ENCODE measurements around the gene SLC18A2.

The SLC18A2 gene

DNA sequence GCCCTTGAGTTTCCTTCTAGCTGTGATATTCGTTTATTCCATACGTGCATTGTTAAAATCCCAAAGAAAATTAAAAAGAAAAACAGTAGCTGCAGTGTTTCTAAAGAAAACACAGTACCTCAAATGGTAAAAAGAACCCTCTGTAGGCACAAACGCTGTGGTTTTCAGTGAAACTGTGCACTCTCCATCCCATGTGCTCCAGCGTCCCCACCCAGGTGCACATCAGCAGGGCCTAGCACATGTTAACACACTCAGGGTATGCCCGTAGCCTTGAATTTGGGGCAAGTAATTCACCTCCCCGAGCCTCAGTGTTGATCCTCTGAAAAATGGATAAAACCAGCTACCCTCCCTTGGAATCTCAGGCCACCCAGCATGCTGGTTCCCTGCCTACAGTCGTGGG lies 9.5 kb downstream of the SLC18A2 start:
- H3K27me3 ChIP-seq (ENCODE audit: control insufficient read depth in 2 of 2, insufficient read depth in 2 of 2, low read length in 2 of 2) = no peaks in the 10 kb centered on the region
- no peaks in the 10 kb centered on the region for H3K36me3 ChIP-seq (ENCODE audit: control insufficient read depth in 2 of 2, insufficient read depth in 2 of 2, low read length in 2 of 2)
- H3K27ac ChIP-seq (ENCODE audit: low read depth in 2 of 2, low read length in 2 of 2) = no peak overlapping the region
- H3K4me1 ChIP-seq (ENCODE audit: control insufficient read depth in 2 of 2, insufficient read depth in 2 of 2, low read length in 2 of 2) = no peaks in the 10 kb centered on the region
- no peak overlapping the region for H3K9ac ChIP-seq (ENCODE audit: low read depth in 1 of 2, low read length in 2 of 2)
- no peaks in the 10 kb centered on the region for H3K9me3 ChIP-seq (ENCODE audit: control insufficient read depth in 2 of 2, low read length in 2 of 2)
- H3K4me3 ChIP-seq (ENCODE audit: low read length in 2 of 2) = no peak overlapping the region

DNA sequence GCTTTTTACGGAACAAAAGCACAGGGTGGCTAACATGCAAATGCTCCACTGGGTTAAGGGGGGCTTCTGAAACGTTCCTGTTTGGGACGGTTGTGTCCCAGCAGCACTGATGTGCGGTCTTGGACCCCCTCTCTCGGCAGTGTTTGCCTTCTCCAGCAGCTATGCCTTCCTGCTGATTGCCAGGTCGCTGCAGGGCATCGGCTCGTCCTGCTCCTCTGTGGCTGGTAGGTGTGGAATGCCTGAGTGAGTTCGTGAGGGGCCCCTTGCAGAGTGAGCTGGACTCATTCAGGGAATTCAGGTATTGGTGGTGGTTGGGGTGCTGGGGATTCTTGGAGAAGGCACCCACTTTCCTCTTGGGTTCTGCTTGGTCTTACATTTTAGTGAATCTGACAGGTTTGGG lies 13.0 kb downstream of the SLC18A2 start:
- no peaks in the 10 kb centered on the region for H3K4me1 ChIP-seq (ENCODE audit: control insufficient read depth in 2 of 2, insufficient read depth in 2 of 2, low read length in 2 of 2)
- no peaks in the 10 kb centered on the region for H3K27me3 ChIP-seq (ENCODE audit: control insufficient read depth in 2 of 2, insufficient read depth in 2 of 2, low read length in 2 of 2)
- no peaks in the 10 kb centered on the region for H3K36me3 ChIP-seq (ENCODE audit: control insufficient read depth in 2 of 2, insufficient read depth in 2 of 2, low read length in 2 of 2)
- no peak overlapping the region for H3K27ac ChIP-seq (ENCODE audit: low read depth in 2 of 2, low read length in 2 of 2)
- no peak overlapping the region for H3K9ac ChIP-seq (ENCODE audit: low read depth in 1 of 2, low read length in 2 of 2)
- no peak overlapping the region for H3K4me3 ChIP-seq (ENCODE audit: low read length in 2 of 2)
- no peaks in the 10 kb centered on the region for H3K9me3 ChIP-seq (ENCODE audit: control insufficient read depth in 2 of 2, low read length in 2 of 2)

DNA sequence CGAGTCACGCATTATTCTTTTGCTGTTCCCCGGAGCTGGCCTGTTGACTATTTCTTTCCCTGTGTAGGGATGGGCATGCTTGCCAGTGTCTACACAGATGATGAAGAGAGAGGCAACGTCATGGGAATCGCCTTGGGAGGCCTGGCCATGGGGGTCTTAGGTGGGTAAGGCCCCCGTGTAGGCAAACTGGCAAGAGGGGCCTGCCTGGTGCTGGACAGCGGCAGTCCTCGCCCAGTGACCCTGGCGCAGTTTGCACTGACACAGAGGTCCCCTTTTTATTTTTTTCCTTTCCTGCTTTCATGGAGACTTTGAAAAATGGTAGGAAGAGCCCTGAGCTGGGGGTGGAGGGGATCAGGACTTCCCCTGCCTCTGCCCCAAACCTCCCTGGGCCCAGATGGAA lies 13.4 kb downstream of the SLC18A2 start:
- H3K9me3 ChIP-seq (ENCODE audit: control insufficient read depth in 2 of 2, low read length in 2 of 2) = no peaks in the 10 kb centered on the region
- H3K36me3 ChIP-seq (ENCODE audit: control insufficient read depth in 2 of 2, insufficient read depth in 2 of 2, low read length in 2 of 2) = no peaks in the 10 kb centered on the region
- H3K27ac ChIP-seq (ENCODE audit: low read depth in 2 of 2, low read length in 2 of 2) = no peak overlapping the region
- H3K9ac ChIP-seq (ENCODE audit: low read depth in 1 of 2, low read length in 2 of 2) = no peak overlapping the region
- peaks cover 0 to 3% of the 10 kb centered on the region in 2 donors for H3K27me3 ChIP-seq (ENCODE audit: control insufficient read depth in 2 of 2, insufficient read depth in 2 of 2, low read length in 2 of 2)
- no peaks in the 10 kb centered on the region for H3K4me1 ChIP-seq (ENCODE audit: control insufficient read depth in 2 of 2, insufficient read depth in 2 of 2, low read length in 2 of 2)
- H3K4me3 ChIP-seq (ENCODE audit: low read length in 2 of 2) = no peak overlapping the region

DNA sequence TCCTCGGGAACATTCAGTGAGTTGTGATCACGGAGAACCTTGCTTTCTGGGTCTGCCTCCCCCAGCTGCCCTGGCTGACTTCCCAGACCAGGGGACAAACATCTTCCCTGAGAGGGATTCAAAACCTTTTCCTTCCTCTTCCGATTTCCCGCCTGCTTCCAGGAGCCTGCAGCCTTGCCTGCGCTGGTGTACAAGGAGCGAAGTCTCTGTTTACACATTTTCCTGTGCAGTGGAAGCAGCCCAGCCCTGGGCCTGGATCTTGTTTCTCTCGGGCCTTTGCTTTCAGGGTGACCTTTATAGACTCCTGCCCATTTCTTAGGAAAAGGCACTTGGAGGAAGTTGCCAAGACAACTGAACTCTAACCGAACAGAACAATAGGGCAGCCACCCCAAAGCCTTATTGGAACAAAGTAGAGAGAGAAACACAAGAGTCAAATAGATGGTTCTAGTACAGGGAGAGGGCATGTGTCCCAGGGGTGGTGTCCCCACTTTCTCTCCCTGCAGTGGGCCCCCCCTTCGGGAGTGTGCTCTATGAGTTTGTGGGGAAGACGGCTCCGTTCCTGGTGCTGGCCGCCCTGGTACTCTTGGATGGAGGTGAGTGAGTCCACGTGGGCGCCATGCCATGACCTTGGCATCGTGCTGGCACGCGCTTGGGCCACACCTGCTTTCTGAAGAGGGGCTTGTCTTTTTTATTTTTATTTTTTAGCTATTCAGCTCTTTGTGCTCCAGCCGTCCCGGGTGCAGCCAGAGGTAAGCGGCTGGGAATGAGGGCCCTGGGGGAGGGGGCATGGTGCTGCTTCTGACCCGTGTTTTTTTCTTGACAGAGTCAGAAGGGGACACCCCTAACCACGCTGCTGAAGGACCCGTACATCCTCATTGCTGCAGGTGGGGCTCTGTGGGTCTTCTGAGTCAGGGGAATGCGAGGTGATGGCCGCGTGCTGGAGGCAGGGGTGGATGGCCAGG lies 14.1 kb downstream of the SLC18A2 start:
- no peaks in the 10 kb centered on the region for H3K4me1 ChIP-seq (ENCODE audit: control insufficient read depth in 2 of 2, insufficient read depth in 2 of 2, low read length in 2 of 2)
- H3K9ac ChIP-seq (ENCODE audit: low read depth in 1 of 2, low read length in 2 of 2) = no peak overlapping the region
- H3K36me3 ChIP-seq (ENCODE audit: control insufficient read depth in 2 of 2, insufficient read depth in 2 of 2, low read length in 2 of 2) = no peaks in the 10 kb centered on the region
- no peak overlapping the region for H3K27ac ChIP-seq (ENCODE audit: low read depth in 2 of 2, low read length in 2 of 2)
- peaks cover 0 to 6% of the 10 kb centered on the region in 2 donors for H3K27me3 ChIP-seq (ENCODE audit: control insufficient read depth in 2 of 2, insufficient read depth in 2 of 2, low read length in 2 of 2)
- H3K4me3 ChIP-seq (ENCODE audit: low read length in 2 of 2) = no peak overlapping the region
- H3K9me3 ChIP-seq (ENCODE audit: control insufficient read depth in 2 of 2, low read length in 2 of 2) = no peaks in the 10 kb centered on the region

DNA sequence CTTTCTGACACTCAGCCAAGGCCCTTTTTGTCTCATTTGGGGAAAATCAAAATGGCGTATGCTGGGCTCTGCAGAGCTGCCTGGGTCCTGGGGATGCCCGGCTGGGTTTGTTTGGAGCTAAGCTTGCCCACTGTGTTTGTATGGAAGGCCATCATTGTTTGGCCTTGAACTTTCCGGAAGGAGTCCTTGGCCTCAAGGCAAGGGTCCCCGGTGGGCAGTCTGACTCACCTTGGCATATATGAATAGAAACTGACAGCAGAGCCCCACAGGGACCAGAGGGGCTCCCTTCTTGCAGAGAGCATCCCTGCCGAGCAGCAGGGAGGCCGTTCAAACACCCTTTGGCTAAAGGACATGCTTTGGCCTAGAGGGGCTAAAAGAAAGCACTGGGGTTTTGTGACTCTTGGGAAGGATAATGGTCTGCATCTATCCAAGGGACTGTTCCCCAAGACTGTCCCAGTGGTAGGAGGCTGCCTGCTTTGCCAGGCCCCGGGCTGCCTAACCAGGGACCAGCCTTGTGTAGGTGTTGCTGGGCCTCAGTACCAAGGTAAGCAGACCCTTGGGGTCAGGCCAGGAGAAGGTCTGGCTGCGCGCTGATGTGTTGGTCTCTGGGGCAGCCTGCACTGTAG lies 15.0 kb downstream of the SLC18A2 start:
- Histone ChIP-seq H3K36me3 (ENCODE audit: control insufficient read depth in 2 of 2, insufficient read depth in 2 of 2, low read length in 2 of 2) (no peaks in the 10 kb centered on the region), H3K9ac (ENCODE audit: low read depth in 1 of 2, low read length in 2 of 2) (no peak overlapping the region), H3K9me3 (ENCODE audit: control insufficient read depth in 2 of 2, low read length in 2 of 2) (no peaks in the 10 kb centered on the region), H3K27ac (ENCODE audit: low read depth in 2 of 2, low read length in 2 of 2) (no peak overlapping the region), H3K4me3 (ENCODE audit: low read length in 2 of 2) (no peak overlapping the region), H3K27me3 (ENCODE audit: control insufficient read depth in 2 of 2, insufficient read depth in 2 of 2, low read length in 2 of 2) (peaks cover 5 to 12% of the 10 kb centered on the region in 2 donors), H3K4me1 (ENCODE audit: control insufficient read depth in 2 of 2, insufficient read depth in 2 of 2, low read length in 2 of 2) (no peaks in the 10 kb centered on the region)

DNA sequence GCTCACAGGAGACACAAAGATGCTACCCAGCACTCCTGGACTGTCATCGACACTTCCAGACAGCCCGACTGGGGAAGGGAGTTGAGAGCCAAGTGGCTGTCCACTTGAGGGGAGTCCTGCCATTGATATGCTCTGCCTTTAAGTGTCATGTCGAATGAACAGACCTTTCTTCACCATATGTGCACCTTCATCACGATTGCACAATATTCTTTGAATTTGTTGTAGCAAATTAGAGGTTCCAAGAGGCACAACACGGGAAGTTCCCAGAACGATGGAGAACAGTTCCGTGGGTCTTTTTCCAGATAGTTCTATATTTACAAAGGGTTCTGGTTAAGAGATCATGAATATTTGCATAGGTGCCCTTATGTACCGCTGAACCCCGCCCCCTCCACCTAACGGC lies 16.0 kb downstream of the SLC18A2 start:
- H3K27ac ChIP-seq (ENCODE audit: low read depth in 2 of 2, low read length in 2 of 2) = no peak overlapping the region
- H3K4me3 ChIP-seq (ENCODE audit: low read length in 2 of 2) = no peak overlapping the region
- no peak overlapping the region for H3K9ac ChIP-seq (ENCODE audit: low read depth in 1 of 2, low read length in 2 of 2)
- no peaks in the 10 kb centered on the region for H3K36me3 ChIP-seq (ENCODE audit: control insufficient read depth in 2 of 2, insufficient read depth in 2 of 2, low read length in 2 of 2)
- H3K4me1 ChIP-seq (ENCODE audit: control insufficient read depth in 2 of 2, insufficient read depth in 2 of 2, low read length in 2 of 2) = no peaks in the 10 kb centered on the region
- peaks cover 5 to 12% of the 10 kb centered on the region in 2 donors for H3K27me3 ChIP-seq (ENCODE audit: control insufficient read depth in 2 of 2, insufficient read depth in 2 of 2, low read length in 2 of 2)
- no peaks in the 10 kb centered on the region for H3K9me3 ChIP-seq (ENCODE audit: control insufficient read depth in 2 of 2, low read length in 2 of 2)

DNA sequence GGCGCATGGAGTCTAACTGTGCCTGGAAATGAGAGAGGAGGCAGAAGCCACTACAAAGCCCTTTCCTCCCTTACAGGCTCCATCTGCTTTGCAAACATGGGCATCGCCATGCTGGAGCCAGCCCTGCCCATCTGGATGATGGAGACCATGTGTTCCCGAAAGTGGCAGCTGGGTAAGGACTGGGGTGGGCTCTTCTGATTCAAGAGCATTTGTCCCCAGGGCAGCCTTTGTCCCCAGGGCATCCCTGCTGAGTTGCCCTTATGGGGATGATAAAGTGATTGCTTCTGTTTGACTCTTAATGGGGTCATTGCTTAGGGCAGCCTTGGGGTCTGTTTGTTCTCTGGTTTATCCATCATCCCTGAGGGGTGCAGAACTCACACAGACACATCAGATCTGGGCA lies 16.8 kb downstream of the SLC18A2 start:
- Histone ChIP-seq H3K27ac (ENCODE audit: low read depth in 2 of 2, low read length in 2 of 2) (no peak overlapping the region), H3K9ac (ENCODE audit: low read depth in 1 of 2, low read length in 2 of 2) (no peak overlapping the region), H3K27me3 (ENCODE audit: control insufficient read depth in 2 of 2, insufficient read depth in 2 of 2, low read length in 2 of 2) (peaks cover 5 to 12% of the 10 kb centered on the region in 2 donors)

DNA sequence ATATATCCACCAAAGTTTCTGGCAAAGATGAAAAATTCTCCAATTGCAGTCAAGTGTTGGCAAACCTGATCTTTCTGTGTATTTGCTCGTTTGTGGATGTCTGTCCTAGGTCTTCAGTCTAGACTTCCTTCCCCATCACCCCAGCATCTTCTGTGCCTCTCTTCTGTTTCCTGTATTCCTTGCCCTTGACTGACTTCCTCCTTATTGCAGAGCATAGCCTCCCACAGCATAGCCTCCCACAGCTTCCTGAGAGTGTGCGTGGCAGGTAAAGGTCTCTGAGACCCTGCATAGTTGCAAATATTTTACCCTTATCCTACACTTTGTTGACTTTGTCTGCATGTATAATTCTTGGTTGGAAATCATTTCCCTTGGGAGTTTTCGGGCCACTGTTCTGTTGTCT lies 18.4 kb downstream of the SLC18A2 start:
- H3K9me3 ChIP-seq (ENCODE audit: control insufficient read depth in 2 of 2, low read length in 2 of 2) = no peaks in the 10 kb centered on the region
- H3K36me3 ChIP-seq (ENCODE audit: control insufficient read depth in 2 of 2, insufficient read depth in 2 of 2, low read length in 2 of 2) = no peaks in the 10 kb centered on the region
- H3K9ac ChIP-seq (ENCODE audit: low read depth in 1 of 2, low read length in 2 of 2) = no peak overlapping the region
- no peak overlapping the region for H3K4me3 ChIP-seq (ENCODE audit: low read length in 2 of 2)
- no peak overlapping the region for H3K27ac ChIP-seq (ENCODE audit: low read depth in 2 of 2, low read length in 2 of 2)
- H3K27me3 ChIP-seq (ENCODE audit: control insufficient read depth in 2 of 2, insufficient read depth in 2 of 2, low read length in 2 of 2) = peaks cover 5 to 12% of the 10 kb centered on the region in 2 donors
- no peaks in the 10 kb centered on the region for H3K4me1 ChIP-seq (ENCODE audit: control insufficient read depth in 2 of 2, insufficient read depth in 2 of 2, low read length in 2 of 2)

More for the DNA sequence above, 16.8 kb downstream of the SLC18A2 start:
- Histone ChIP-seq H3K4me3 (ENCODE audit: low read length in 2 of 2) (no peak overlapping the region), H3K9me3 (ENCODE audit: control insufficient read depth in 2 of 2, low read length in 2 of 2) (no peaks in the 10 kb centered on the region), H3K36me3 (ENCODE audit: control insufficient read depth in 2 of 2, insufficient read depth in 2 of 2, low read length in 2 of 2) (no peaks in the 10 kb centered on the region), H3K4me1 (ENCODE audit: control insufficient read depth in 2 of 2, insufficient read depth in 2 of 2, low read length in 2 of 2) (no peaks in the 10 kb centered on the region)

DNA sequence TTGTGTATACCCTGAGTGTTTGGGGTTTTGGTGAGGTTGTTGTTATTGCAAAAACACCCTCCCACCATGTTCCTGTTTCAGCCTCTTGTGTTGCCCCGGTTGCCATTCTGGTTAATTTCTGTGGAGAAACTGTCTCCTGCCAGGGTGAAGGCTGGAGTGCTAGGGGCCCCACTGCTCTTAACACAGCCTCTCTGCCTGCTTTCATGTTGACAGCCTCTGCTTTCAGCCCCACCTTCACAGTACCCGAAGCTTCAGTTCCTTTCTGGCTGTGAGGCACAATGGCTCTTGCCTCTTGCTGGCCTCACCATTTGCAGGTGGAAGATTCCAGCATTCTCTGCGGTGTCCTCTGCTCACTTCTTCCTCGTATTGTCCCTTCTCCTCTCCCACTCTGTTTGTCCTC lies 19.2 kb downstream of the SLC18A2 start:
- no peaks in the 10 kb centered on the region for H3K4me1 ChIP-seq (ENCODE audit: control insufficient read depth in 2 of 2, insufficient read depth in 2 of 2, low read length in 2 of 2)
- no peak overlapping the region for H3K4me3 ChIP-seq (ENCODE audit: low read length in 2 of 2)
- H3K27ac ChIP-seq (ENCODE audit: low read depth in 2 of 2, low read length in 2 of 2) = no peak overlapping the region
- H3K9me3 ChIP-seq (ENCODE audit: control insufficient read depth in 2 of 2, low read length in 2 of 2) = no peaks in the 10 kb centered on the region
- peaks cover 5 to 12% of the 10 kb centered on the region in 2 donors for H3K27me3 ChIP-seq (ENCODE audit: control insufficient read depth in 2 of 2, insufficient read depth in 2 of 2, low read length in 2 of 2)
- no peaks in the 10 kb centered on the region for H3K36me3 ChIP-seq (ENCODE audit: control insufficient read depth in 2 of 2, insufficient read depth in 2 of 2, low read length in 2 of 2)
- no peak overlapping the region for H3K9ac ChIP-seq (ENCODE audit: low read depth in 1 of 2, low read length in 2 of 2)

DNA sequence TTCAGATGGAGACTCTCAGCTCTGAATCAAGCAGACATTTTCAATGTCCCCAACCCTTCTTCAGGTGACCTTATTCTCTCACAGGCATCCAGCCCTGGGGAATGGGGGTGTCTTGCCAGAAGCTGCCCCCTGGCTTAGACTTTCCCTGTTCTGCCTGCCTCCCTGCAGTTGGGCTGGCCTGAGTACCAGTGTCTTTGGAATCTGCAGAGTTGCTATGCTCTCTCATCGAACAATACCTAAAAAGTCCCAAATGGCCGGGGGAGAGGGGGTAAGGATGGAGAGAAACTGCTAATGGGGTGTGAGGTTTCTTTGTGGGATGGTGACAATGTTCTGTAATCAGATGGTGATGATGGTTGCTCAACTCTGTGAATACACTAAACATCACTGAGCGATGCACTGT lies 20.6 kb downstream of the SLC18A2 start:
- Histone ChIP-seq H3K9ac (ENCODE audit: low read depth in 1 of 2, low read length in 2 of 2) (no peak overlapping the region), H3K36me3 (ENCODE audit: control insufficient read depth in 2 of 2, insufficient read depth in 2 of 2, low read length in 2 of 2) (no peaks in the 10 kb centered on the region), H3K4me3 (ENCODE audit: low read length in 2 of 2) (no peak overlapping the region), H3K27ac (ENCODE audit: low read depth in 2 of 2, low read length in 2 of 2) (no peak overlapping the region), H3K9me3 (ENCODE audit: control insufficient read depth in 2 of 2, low read length in 2 of 2) (no peaks in the 10 kb centered on the region), H3K4me1 (ENCODE audit: control insufficient read depth in 2 of 2, insufficient read depth in 2 of 2, low read length in 2 of 2) (no peaks in the 10 kb centered on the region), H3K27me3 (ENCODE audit: control insufficient read depth in 2 of 2, insufficient read depth in 2 of 2, low read length in 2 of 2) (peaks cover 5 to 12% of the 10 kb centered on the region in 2 donors)

Measured in mucosa of rectum (tissue), 2 donors.